ENCODE data around the gene FGG.

Gene FGG

DNA sequence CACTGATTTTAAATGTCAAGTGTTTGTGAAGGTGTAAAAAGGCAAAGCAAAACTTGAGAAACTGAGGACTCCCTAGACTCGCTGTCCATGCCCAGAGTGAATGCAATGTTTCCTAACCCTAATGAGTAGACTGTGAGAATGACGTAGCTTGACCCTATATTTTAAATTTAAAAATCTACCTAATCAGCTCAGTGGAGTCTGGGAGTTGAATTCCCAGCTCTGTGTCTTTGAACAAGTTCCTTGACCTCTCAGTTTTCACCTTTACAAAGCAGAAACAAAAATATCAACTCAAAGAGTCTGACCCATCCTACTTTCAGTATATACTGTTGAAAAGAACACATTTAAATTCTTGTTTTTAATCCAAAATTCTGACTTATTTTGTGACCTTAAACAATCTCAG lies 24.3 kb downstream of the FGG start:
- Histone ChIP-seq H3K4me3 (ENCODE audit: low read depth, low read length) (no peak overlapping the region), H3K9me3 (ENCODE audit: control insufficient read depth, insufficient read depth, low read depth, low read length) (no peaks in the 10 kb centered on the region), H3K36me3 (ENCODE audit: control insufficient read depth in 2 of 2, insufficient read depth in 1 of 2, low read length in 2 of 2) (no peaks in the 10 kb centered on the region), H3K27ac (ENCODE audit: extremely low read depth, low read depth, low read length) (no peak overlapping the region), H3K4me1 (ENCODE audit: control insufficient read depth, insufficient read depth, low read length) (no peaks in the 10 kb centered on the region)
- ChIA-PET CTCF (no interaction called here), POLR2A (no interaction called here)
- TF ChIP-seq SCRT1 (tag by site-specific recombination; IDR thresholded peaks at IDR 0.05; ENCODE audit: borderline replicate concordance) (no peak), ZNF221 (tag by site-specific recombination; IDR thresholded peaks at IDR 0.05; ENCODE audit: borderline replicate concordance) (no peak), ZNF501 (tag by site-specific recombination; IDR thresholded peaks at IDR 0.05) (no peak), ZNF138 (tag by site-specific recombination; IDR thresholded peaks at IDR 0.05; ENCODE audit: borderline replicate concordance) (no peak), ZNF23 (tag by site-specific recombination; IDR thresholded peaks at IDR 0.05; ENCODE audit: borderline replicate concordance) (no peak), ZNF112 (tag by site-specific recombination; IDR thresholded peaks at IDR 0.05) (no peak), ZBTB48 (tag by site-specific recombination; IDR thresholded peaks at IDR 0.05) (no peak), ZBTB21 (tag by site-specific recombination; IDR thresholded peaks at IDR 0.05) (no peak), ZNF792 (tag by site-specific recombination; IDR thresholded peaks at IDR 0.05) (no peak)
- TF ChIP-seq, protein P1, sequence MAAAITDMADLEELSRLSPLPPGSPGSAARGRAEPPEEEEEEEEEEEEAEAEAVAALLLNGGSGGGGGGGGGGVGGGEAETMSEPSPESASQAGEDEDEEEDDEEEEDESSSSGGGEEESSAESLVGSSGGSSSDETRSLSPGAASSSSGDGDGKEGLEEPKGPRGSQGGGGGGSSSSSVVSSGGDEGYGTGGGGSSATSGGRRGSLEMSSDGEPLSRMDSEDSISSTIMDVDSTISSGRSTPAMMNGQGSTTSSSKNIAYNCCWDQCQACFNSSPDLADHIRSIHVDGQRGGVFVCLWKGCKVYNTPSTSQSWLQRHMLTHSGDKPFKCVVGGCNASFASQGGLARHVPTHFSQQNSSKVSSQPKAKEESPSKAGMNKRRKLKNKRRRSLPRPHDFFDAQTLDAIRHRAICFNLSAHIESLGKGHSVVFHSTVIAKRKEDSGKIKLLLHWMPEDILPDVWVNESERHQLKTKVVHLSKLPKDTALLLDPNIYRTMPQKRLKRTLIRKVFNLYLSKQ (tag by site-specific recombination; IDR thresholded peaks at IDR 0.05; ENCODE audit: borderline replicate concordance): no peak
- TF ChIP-seq, protein P2, sequence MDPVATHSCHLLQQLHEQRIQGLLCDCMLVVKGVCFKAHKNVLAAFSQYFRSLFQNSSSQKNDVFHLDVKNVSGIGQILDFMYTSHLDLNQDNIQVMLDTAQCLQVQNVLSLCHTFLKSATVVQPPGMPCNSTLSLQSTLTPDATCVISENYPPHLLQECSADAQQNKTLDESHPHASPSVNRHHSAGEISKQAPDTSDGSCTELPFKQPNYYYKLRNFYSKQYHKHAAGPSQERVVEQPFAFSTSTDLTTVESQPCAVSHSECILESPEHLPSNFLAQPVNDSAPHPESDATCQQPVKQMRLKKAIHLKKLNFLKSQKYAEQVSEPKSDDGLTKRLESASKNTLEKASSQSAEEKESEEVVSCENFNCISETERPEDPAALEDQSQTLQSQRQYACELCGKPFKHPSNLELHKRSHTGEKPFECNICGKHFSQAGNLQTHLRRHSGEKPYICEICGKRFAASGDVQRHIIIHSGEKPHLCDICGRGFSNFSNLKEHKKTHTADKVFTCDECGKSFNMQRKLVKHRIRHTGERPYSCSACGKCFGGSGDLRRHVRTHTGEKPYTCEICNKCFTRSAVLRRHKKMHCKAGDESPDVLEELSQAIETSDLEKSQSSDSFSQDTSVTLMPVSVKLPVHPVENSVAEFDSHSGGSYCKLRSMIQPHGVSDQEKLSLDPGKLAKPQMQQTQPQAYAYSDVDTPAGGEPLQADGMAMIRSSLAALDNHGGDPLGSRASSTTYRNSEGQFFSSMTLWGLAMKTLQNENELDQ (tag by site-specific recombination; IDR thresholded peaks at IDR 0.05; ENCODE audit: low read depth): no peak
- TF ChIP-seq, protein P3, sequence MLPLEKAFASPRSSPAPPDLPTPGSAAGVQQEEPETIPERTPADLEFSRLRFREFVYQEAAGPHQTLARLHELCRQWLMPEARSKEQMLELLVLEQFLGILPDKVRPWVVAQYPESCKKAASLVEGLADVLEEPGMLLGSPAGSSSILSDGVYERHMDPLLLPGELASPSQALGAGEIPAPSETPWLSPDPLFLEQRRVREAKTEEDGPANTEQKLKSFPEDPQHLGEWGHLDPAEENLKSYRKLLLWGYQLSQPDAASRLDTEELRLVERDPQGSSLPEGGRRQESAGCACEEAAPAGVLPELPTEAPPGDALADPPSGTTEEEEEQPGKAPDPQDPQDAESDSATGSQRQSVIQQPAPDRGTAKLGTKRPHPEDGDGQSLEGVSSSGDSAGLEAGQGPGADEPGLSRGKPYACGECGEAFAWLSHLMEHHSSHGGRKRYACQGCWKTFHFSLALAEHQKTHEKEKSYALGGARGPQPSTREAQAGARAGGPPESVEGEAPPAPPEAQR (tag by site-specific recombination; IDR thresholded peaks at IDR 0.05): no peak

DNA sequence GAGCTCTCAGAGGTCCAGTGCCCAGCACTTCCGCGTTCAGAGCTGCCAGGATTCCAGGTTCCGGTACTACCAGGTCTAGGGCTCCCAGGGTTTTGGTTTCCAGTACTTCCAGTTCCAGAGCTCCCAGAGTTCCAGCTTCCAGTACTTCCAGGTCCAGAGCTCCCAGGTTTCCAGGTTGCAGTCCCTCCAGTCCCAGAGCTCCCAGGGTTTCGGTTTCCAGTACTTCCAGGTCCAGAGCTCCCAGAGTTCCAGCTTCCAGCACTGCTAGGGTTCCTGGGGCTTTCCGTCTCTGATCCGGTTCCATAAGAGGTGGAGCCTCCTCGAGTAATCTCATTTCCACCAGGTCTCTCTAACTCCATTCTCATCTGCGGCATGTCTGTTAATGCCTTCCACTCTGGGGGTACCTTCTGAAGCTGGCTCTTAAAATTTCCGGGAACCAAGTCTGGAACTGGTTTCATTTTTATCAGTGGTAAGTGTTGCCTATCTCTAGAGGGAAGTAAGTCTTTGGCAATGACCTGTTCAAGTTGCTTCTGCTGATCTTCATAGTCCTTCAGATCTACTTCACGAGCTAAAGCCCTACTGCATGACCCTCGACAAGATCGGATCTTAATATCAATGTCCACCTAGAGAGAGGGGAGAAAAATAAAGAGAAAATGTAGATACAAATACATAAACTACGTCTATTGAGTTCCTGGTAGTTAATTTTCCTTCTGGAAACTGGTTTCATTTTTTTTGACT lies 26.0 kb downstream of the FGG start:
- no peak overlapping the region for H3K4me3 ChIP-seq (ENCODE audit: low read depth, low read length)
- TF ChIP-seq ZNF837 (tag by site-specific recombination; IDR thresholded peaks at IDR 0.05) (no peak), ZNF391 (tag by site-specific recombination; IDR thresholded peaks at IDR 0.05; ENCODE audit: borderline replicate concordance, low read depth) (no peak)
- TF ChIP-seq, protein P4, sequence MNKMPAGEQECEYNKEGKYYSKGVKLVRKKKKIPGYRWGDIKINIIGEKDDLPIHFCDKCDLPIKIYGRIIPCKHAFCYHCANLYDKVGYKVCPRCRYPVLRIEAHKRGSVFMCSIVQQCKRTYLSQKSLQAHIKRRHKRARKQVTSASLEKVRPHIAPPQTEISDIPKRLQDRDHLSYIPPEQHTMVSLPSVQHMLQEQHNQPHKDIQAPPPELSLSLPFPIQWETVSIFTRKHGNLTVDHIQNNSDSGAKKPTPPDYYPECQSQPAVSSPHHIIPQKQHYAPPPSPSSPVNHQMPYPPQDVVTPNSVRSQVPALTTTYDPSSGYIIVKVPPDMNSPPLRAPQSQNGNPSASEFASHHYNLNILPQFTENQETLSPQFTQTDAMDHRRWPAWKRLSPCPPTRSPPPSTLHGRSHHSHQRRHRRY (tag by site-specific recombination; IDR thresholded peaks at IDR 0.05): no peak
- TF ChIP-seq, protein P5, sequence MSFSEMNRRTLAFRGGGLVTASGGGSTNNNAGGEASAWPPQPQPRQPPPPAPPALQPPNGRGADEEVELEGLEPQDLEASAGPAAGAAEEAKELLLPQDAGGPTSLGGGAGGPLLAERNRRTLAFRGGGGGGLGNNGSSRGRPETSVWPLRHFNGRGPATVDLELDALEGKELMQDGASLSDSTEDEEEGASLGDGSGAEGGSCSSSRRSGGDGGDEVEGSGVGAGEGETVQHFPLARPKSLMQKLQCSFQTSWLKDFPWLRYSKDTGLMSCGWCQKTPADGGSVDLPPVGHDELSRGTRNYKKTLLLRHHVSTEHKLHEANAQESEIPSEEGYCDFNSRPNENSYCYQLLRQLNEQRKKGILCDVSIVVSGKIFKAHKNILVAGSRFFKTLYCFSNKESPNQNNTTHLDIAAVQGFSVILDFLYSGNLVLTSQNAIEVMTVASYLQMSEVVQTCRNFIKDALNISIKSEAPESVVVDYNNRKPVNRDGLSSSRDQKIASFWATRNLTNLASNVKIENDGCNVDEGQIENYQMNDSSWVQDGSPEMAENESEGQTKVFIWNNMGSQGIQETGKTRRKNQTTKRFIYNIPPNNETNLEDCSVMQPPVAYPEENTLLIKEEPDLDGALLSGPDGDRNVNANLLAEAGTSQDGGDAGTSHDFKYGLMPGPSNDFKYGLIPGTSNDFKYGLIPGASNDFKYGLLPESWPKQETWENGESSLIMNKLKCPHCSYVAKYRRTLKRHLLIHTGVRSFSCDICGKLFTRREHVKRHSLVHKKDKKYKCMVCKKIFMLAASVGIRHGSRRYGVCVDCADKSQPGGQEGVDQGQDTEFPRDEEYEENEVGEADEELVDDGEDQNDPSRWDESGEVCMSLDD (tag by site-specific recombination; IDR thresholded peaks at IDR 0.05): no peak
- POLR2A ChIA-PET: no interaction called here
- no peaks in the 10 kb centered on the region for H3K9me3 ChIP-seq (ENCODE audit: control insufficient read depth, insufficient read depth, low read depth, low read length)
- H3K4me1 ChIP-seq (ENCODE audit: control insufficient read depth, insufficient read depth, low read length): no peaks in the 10 kb centered on the region
- CTCF ChIA-PET: interaction anchor here (0.5 kb wide), 1 partner anchor 43 kb away, joined by 3 read pairs; no protein-coding TSS in a partner anchor
- H3K36me3 ChIP-seq (ENCODE audit: control insufficient read depth in 2 of 2, insufficient read depth in 1 of 2, low read length in 2 of 2): no peaks in the 10 kb centered on the region
- H3K27ac ChIP-seq (ENCODE audit: extremely low read depth, low read depth, low read length): no peak overlapping the region

All from HEK293 (cell line).